Stimulated activated CD8-positive, alpha-beta memory T cell treated with anti-CD3 and anti-CD28 coated beads, Interleukin-12 subunit alpha, Interleukin-12 subunit beta, amount 100 ng/mL, for 24 hours (primary cell): ENCODE measurements around the gene CAPN2.

Experiments
- DNase-seq: peaks from one replicate; pipeline ENCODE4 v3.0.0-alpha.2; 2020; ENCODE audit errors: extremely low read depth

The CAPN2 gene

GRCh38 chr1:223702735-223703667 lies 9.3 kb upstream of the CAPN2 start:
- DNase-seq: no peak

DNA sequence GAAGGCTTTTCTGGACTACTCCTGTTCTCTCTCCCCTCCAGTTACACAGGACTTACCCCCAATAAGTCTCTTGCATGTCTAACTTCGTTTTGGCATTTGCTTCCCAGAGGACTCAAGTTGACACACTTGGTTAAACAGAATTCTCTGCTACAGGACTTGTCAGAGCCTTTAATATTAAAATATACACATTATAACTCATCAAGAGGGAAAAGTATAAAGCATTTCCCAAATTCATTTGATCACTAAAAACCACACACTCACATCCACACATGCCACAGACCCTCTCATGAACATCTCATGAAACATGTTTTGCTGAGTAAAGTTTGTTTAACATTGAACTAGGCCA lies 8.7 kb upstream of the CAPN2 start:
- no peak for DNase-seq

GRCh38 chr1:223704921-223705878 lies 7.1 kb upstream of the CAPN2 start:
- no peak for DNase-seq

DNA sequence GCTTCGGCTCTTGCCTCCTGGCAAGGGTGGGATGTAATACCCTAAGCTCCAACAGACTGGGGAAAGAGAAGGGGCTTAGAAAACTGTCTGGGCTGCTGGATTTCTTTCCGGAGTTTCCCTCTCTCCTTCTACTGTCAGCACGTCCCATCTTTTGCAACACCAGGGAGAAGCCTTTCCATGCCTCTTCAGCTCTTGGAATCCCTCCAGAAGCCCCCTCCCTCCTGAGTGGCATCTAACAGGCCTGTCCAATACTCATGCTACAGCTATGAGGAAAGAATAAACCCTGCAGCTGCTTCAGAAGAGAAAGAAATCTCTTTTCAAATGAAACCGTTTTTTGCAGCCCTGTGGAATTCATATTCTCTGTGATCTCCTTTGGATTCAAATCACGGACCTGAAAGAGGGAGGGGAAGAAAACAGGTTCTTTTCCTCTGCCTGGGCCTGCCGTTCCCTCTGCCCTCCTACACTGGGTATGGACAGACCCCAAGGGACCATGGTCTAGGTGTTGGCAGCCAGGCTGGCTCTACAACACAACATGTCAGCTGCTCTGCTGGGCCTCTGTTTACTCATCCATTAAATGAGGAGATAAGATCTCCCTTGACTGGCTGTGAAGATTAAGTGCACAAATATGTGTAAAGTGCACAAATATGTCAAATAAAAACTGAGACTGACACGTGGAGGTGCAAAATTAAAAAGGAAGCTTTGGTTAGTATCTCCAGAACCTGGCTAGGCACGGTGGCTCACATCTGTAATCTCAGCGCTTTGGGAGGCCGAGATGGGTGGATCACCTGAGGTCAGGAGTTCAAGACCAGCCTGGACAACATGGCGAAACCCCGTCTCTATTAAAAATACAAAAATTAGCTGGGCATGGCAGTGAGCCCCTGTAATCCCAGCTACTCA lies 6.0 kb upstream of the CAPN2 start:
- no peak for DNase-seq

DNA sequence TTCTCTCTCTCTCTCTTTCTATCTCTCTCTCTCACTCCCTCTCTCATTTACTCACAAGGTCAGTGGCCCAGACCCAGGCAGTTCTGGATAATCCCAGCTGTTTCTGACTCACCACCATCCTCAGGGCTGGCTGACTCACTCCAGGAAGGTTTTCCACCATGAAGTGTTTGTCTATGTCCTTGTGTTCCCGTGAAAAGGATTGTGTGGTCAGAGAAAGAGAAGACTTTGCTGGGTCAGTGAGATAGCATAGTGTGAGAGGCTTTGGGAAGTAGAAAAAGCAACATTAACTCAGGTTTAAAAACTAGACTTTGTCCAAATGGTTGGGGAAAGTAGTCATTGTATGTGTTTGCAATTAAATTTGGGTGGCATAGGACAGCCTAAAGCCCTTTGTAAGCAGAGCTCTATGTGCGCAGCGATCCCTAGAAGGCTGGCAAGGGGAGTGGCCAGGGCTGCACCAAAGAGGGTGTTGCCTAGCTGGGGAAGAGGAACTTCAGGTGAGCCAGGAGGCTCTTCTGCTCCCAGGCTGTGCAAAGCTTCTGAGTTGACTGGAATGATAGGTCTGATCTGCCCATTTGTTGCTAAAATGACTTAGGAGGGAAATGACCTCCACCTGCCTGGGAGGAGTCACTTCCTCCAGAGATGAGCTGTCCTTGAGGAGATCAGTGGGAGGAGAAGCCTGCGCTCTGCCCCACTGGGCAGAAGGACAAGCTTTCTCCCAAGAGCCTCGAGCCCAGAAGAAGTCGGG lies 4.9 kb upstream of the CAPN2 start:
- no peak for DNase-seq

- DNase-seq: no peak
Observed at GRCh38 chr1:223708001-223708359, 4.4 kb upstream of the CAPN2 start.

GRCh38 chr1:223708651-223709268 lies 3.6 kb upstream of the CAPN2 start:
- DNase-seq: no peak

- DNase-seq: no peak
Observed at GRCh38 chr1:223709598-223709997, 2.7 kb upstream of the CAPN2 start.

GRCh38 chr1:223710179-223711133 lies 1.9 kb upstream of the CAPN2 start:
- DNase-seq: no peak

DNA sequence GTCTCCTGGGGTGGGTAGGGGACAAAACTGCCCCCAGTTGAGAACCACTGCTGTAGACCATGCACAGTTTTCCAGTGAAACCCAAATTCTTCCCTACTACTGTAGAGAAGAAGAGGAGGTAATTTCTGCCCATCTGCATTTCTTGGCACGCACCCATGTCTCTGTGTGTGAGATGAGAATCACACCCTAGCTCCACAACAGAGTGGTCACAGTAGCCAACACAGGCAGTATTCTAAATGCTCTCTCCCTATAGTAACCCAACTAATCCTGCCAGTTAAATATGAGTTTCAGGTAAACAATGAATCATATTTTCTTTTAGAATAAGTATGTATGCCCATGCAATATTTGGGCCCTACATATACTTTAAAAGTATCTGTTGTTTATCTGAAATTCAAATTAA lies 1.2 kb upstream of the CAPN2 start:
- no peak for DNase-seq

- DNase-seq: no peak
Observed at GRCh38 chr1:223711747-223712193, 569 bp upstream of the CAPN2 start.

- DNase-seq: no peak
Observed at GRCh38 chr1:223712850-223713474, 623 bp downstream of the CAPN2 start.

- no peak for DNase-seq
Observed at GRCh38 chr1:223713546-223714420, 1.4 kb downstream of the CAPN2 start.

GRCh38 chr1:223714421-223714724 lies 2.0 kb downstream of the CAPN2 start:
- no peak for DNase-seq

GRCh38 chr1:223714849-223715603 lies 2.7 kb downstream of the CAPN2 start:
- no peak for DNase-seq

DNA sequence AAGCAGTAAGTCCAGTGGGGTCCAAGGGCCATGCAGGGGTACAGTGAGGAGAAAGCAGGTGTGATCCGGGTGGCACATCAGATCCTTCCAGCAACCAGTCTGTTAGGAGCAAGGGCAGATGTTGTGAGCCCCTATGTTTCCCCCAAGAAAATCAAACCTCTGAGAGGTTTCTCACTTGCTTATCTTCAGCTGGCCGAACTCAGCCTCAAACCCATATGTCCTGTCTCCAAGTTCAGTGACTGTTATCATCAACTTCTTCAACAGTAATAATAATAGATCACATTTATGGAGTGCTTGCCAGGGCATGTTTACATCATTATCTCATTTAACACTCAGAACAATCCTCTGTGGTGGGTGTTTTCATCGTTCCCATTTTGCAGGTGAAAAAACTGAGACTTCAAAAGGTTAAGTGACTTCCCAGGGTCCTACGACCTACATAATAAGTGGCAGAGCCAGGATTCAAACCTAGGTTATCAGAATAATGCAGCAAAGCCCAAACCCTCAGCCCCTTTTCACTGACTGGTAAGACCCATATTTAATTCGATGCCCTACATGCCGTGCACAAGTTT lies 3.3 kb downstream of the CAPN2 start:
- no peak for DNase-seq

GRCh38 chr1:223716302-223716862 lies 4.0 kb downstream of the CAPN2 start:
- DNase-seq: no peak
